Activated naive CD4-positive, alpha-beta T cell treated with anti-CD3 and anti-CD28 coated beads, Interleukin-2, amount 50 U/mL, for 24 hours (primary cell): Measurements from ENCODE around the gene C19orf25.

Source experiments
- H3K27ac Mint-ChIP-seq: one replicate; pipeline ENCODE4 v1.8.0; 2021; ENCODE audit warnings: mild to moderate bottlenecking, mixed read lengths
- H3K27me3 Mint-ChIP-seq: one replicate; pipeline ENCODE4 v1.8.0; 2021; ENCODE audit warnings: mixed read lengths
- H3K36me3 Mint-ChIP-seq: one replicate; pipeline ENCODE4 v1.8.0; 2021; ENCODE audit warnings: mixed read lengths
- H3K4me1 Mint-ChIP-seq: one replicate; pipeline ENCODE4 v1.8.0; 2021; ENCODE audit warnings: mixed read lengths
- H3K4me3 Mint-ChIP-seq: one replicate; pipeline ENCODE4 v1.8.0; 2021; ENCODE audit warnings: mild to moderate bottlenecking, mixed read lengths
- H3K9me3 Mint-ChIP-seq: one replicate; pipeline ENCODE4 v1.8.0; 2021; ENCODE audit warnings: mixed read lengths

Gene C19orf25

GRCh38 chr19:1428738-1429391, 50.1 kb downstream of the C19orf25 start:
- Mint-ChIP-seq H3K27ac (no peak overlapping the region), H3K27me3 (no peaks in the 10 kb centered on the region), H3K4me1 (no peaks in the 10 kb centered on the region), H3K4me3 (no peak overlapping the region), H3K9me3 (no peaks in the 10 kb centered on the region), H3K36me3 (peaks cover 4% of the 10 kb centered on the region)

- no peaks in the 10 kb centered on the region for H3K27me3 Mint-ChIP-seq
- no peak overlapping the region for H3K4me3 Mint-ChIP-seq
- no peaks in the 10 kb centered on the region for H3K4me1 Mint-ChIP-seq
- H3K27ac Mint-ChIP-seq: no peak overlapping the region
- no peaks in the 10 kb centered on the region for H3K9me3 Mint-ChIP-seq
- H3K36me3 Mint-ChIP-seq: peaks cover 7% of the 10 kb centered on the region
These were observed 51.6 kb downstream of the C19orf25 start for GRCh38 chr19:1427221-1427920.

GRCh38 chr19:1426736-1427135, 52.3 kb downstream of the C19orf25 start:
- Mint-ChIP-seq H3K36me3 (peaks cover 7% of the 10 kb centered on the region), H3K9me3 (no peaks in the 10 kb centered on the region), H3K27me3 (no peaks in the 10 kb centered on the region), H3K27ac (no peak overlapping the region), H3K4me3 (no peak overlapping the region), H3K4me1 (no peaks in the 10 kb centered on the region)

GRCh38 chr19:1425902-1426301, 53.1 kb downstream of the C19orf25 start:
- Mint-ChIP-seq H3K4me3 (no peak overlapping the region), H3K4me1 (no peaks in the 10 kb centered on the region), H3K9me3 (no peaks in the 10 kb centered on the region), H3K27ac (peak overlapping the region; percentile 46), H3K27me3 (no peaks in the 10 kb centered on the region), H3K36me3 (peaks cover 7% of the 10 kb centered on the region)

- Mint-ChIP-seq H3K27me3 (no peaks in the 10 kb centered on the region), H3K9me3 (no peaks in the 10 kb centered on the region), H3K36me3 (peaks cover 7% of the 10 kb centered on the region), H3K27ac (peak overlapping the region; percentile 46), H3K4me3 (no peak overlapping the region), H3K4me1 (no peaks in the 10 kb centered on the region)
These were observed 53.7 kb downstream of the C19orf25 start for GRCh38 chr19:1425102-1425837.

GRCh38 chr19:1424192-1424955, 54.6 kb downstream of the C19orf25 start:
- no peaks in the 10 kb centered on the region for H3K9me3 Mint-ChIP-seq
- H3K36me3 Mint-ChIP-seq: peaks cover 11% of the 10 kb centered on the region
- no peaks in the 10 kb centered on the region for H3K27me3 Mint-ChIP-seq
- no peak overlapping the region for H3K27ac Mint-ChIP-seq
- H3K4me3 Mint-ChIP-seq: no peak overlapping the region
- no peaks in the 10 kb centered on the region for H3K4me1 Mint-ChIP-seq

- Mint-ChIP-seq H3K9me3 (no peaks in the 10 kb centered on the region), H3K4me3 (no peak overlapping the region), H3K36me3 (peaks cover 12% of the 10 kb centered on the region), H3K27ac (no peak overlapping the region), H3K27me3 (no peaks in the 10 kb centered on the region), H3K4me1 (no peaks in the 10 kb centered on the region)
These were observed 55.4 kb downstream of the C19orf25 start for GRCh38 chr19:1423436-1424191.
